ENCODE data around the gene LUC7L. TPM values are rescaled to one million over a fixed set of nuclear protein-coding genes. Genes with fewer than 3 reads are reported as not detected.
"Not testable (repeated sequence)": the region's sequence is repeated elsewhere in the genome, so short reads cannot be mapped to it uniquely, and the experiment has no call there.

LUC7L gene
- polyA plus RNA-seq, 1 donor = 99.5 TPM

GRCh38 chr16:230351-230750 is 1.1 kb upstream of the LUC7L start:
- WGBS (ENCODE audit: insufficient coverage, low lambda C conversion rate) = no CpG with 5 or more reads among the region's 18 CpGs
- peaks cover 12% of the 10 kb centered on the region for H3K4me1 ChIP-seq (ENCODE audit: control insufficient read depth, insufficient read depth, low read length)

GRCh38 chr16:229731-230281 is 557 bp upstream of the LUC7L start:
- H3K4me3 ChIP-seq (ENCODE audit: low read length) = peak overlapping the region; percentile 98
- H3K9me3 ChIP-seq (ENCODE audit: control insufficient read depth, low read depth, low read length) = no peaks in the 10 kb centered on the region
- peaks cover 26% of the 10 kb centered on the region for H3K36me3 ChIP-seq (ENCODE audit: control insufficient read depth, insufficient read depth, low read length)
- H3K4me1 ChIP-seq (ENCODE audit: control insufficient read depth, insufficient read depth, low read length) = peaks cover 12% of the 10 kb centered on the region
- H3K27me3 ChIP-seq (ENCODE audit: control insufficient read depth, insufficient read depth, low read length) = no peaks in the 10 kb centered on the region
- no peak overlapping the region for H3K27ac ChIP-seq (ENCODE audit: low read length)
- no peak for DNase-seq
- 100% methylated on average over 5 of the region's 22 CpGs for WGBS (ENCODE audit: insufficient coverage, low lambda C conversion rate)

More at GRCh38 chr16:230351-230750, 1.1 kb upstream of the LUC7L start:
- not testable (repeated sequence) for DNase-seq; H3K4me3 ChIP-seq (ENCODE audit: low read length); H3K9me3 ChIP-seq (ENCODE audit: control insufficient read depth, low read depth, low read length); H3K27me3 ChIP-seq (ENCODE audit: control insufficient read depth, insufficient read depth, low read length); H3K27ac ChIP-seq (ENCODE audit: low read length)
- peaks cover 22% of the 10 kb centered on the region for H3K36me3 ChIP-seq (ENCODE audit: control insufficient read depth, insufficient read depth, low read length)

- H3K4me3 ChIP-seq (ENCODE audit: low read length) = peak overlapping the region; percentile 98
- H3K4me1 ChIP-seq (ENCODE audit: control insufficient read depth, insufficient read depth, low read length) = peaks cover 12% of the 10 kb centered on the region
- peaks cover 35% of the 10 kb centered on the region for H3K36me3 ChIP-seq (ENCODE audit: control insufficient read depth, insufficient read depth, low read length)
- 80% methylated on average over 1 of the region's 9 CpGs for WGBS (ENCODE audit: insufficient coverage, low lambda C conversion rate)
- DNase-seq = no peak
- no peaks in the 10 kb centered on the region for H3K9me3 ChIP-seq (ENCODE audit: control insufficient read depth, low read depth, low read length)
- no peaks in the 10 kb centered on the region for H3K27me3 ChIP-seq (ENCODE audit: control insufficient read depth, insufficient read depth, low read length)
- peak overlapping the region; percentile 98 for H3K27ac ChIP-seq (ENCODE audit: low read length)
Observed at GRCh38 chr16:228151-228851, 948 bp downstream of the LUC7L start.

- no peak for DNase-seq
- peaks cover 66% of the 10 kb centered on the region for H3K36me3 ChIP-seq (ENCODE audit: control insufficient read depth, insufficient read depth, low read length)
- no peaks in the 10 kb centered on the region for H3K9me3 ChIP-seq (ENCODE audit: control insufficient read depth, low read depth, low read length)
- no peaks in the 10 kb centered on the region for H3K27me3 ChIP-seq (ENCODE audit: control insufficient read depth, insufficient read depth, low read length)
- no peak overlapping the region for H3K4me3 ChIP-seq (ENCODE audit: low read length)
- no peaks in the 10 kb centered on the region for H3K4me1 ChIP-seq (ENCODE audit: control insufficient read depth, insufficient read depth, low read length)
- WGBS (ENCODE audit: insufficient coverage, low lambda C conversion rate) = 88% methylated on average over 2 of the region's 4 CpGs
- H3K27ac ChIP-seq (ENCODE audit: low read length) = no peak overlapping the region
Observed at GRCh38 chr16:220021-220420, 9.2 kb downstream of the LUC7L start.

- H3K27ac ChIP-seq (ENCODE audit: low read length) = no peak overlapping the region
- H3K4me1 ChIP-seq (ENCODE audit: control insufficient read depth, insufficient read depth, low read length) = no peaks in the 10 kb centered on the region
- WGBS (ENCODE audit: insufficient coverage, low lambda C conversion rate) = no CpG with 5 or more reads among the region's 3 CpGs
- peaks cover 63% of the 10 kb centered on the region for H3K36me3 ChIP-seq (ENCODE audit: control insufficient read depth, insufficient read depth, low read length)
- H3K9me3 ChIP-seq (ENCODE audit: control insufficient read depth, low read depth, low read length) = no peaks in the 10 kb centered on the region
- no peak overlapping the region for H3K4me3 ChIP-seq (ENCODE audit: low read length)
- no peak for DNase-seq
- no peaks in the 10 kb centered on the region for H3K27me3 ChIP-seq (ENCODE audit: control insufficient read depth, insufficient read depth, low read length)
Observed at GRCh38 chr16:212999-213398, 16.2 kb downstream of the LUC7L start.

- H3K9me3 ChIP-seq (ENCODE audit: control insufficient read depth, low read depth, low read length); DNase-seq; H3K27ac ChIP-seq (ENCODE audit: low read length); H3K4me1 ChIP-seq (ENCODE audit: control insufficient read depth, insufficient read depth, low read length); H3K4me3 ChIP-seq (ENCODE audit: low read length); H3K27me3 ChIP-seq (ENCODE audit: control insufficient read depth, insufficient read depth, low read length): not testable (repeated sequence)
- no CpG with 5 or more reads among the region's 14 CpGs for WGBS (ENCODE audit: insufficient coverage, low lambda C conversion rate)
- H3K36me3 ChIP-seq (ENCODE audit: control insufficient read depth, insufficient read depth, low read length) = peaks cover 60% of the 10 kb centered on the region
Observed at GRCh38 chr16:211631-212180, 17.5 kb downstream of the LUC7L start.

- H3K27me3 ChIP-seq (ENCODE audit: control insufficient read depth, insufficient read depth, low read length); H3K9me3 ChIP-seq (ENCODE audit: control insufficient read depth, low read depth, low read length); H3K4me1 ChIP-seq (ENCODE audit: control insufficient read depth, insufficient read depth, low read length); H3K4me3 ChIP-seq (ENCODE audit: low read length); H3K27ac ChIP-seq (ENCODE audit: low read length); DNase-seq: not testable (repeated sequence)
- no CpG with 5 or more reads among the region's 4 CpGs for WGBS (ENCODE audit: insufficient coverage, low lambda C conversion rate)
- H3K36me3 ChIP-seq (ENCODE audit: control insufficient read depth, insufficient read depth, low read length) = peaks cover 68% of the 10 kb centered on the region
Observed at GRCh38 chr16:209359-209758, 19.9 kb downstream of the LUC7L start.

GRCh38 chr16:204046-204445 is 25.2 kb downstream of the LUC7L start:
- H3K36me3 ChIP-seq (ENCODE audit: control insufficient read depth, insufficient read depth, low read length) = peaks cover 67% of the 10 kb centered on the region
- H3K9me3 ChIP-seq (ENCODE audit: control insufficient read depth, low read depth, low read length); H3K4me1 ChIP-seq (ENCODE audit: control insufficient read depth, insufficient read depth, low read length); H3K27me3 ChIP-seq (ENCODE audit: control insufficient read depth, insufficient read depth, low read length); DNase-seq; H3K4me3 ChIP-seq (ENCODE audit: low read length); H3K27ac ChIP-seq (ENCODE audit: low read length): not testable (repeated sequence)
- 100% methylated on average over 3 of the region's 9 CpGs for WGBS (ENCODE audit: insufficient coverage, low lambda C conversion rate)

GRCh38 chr16:203246-203645 is 26.0 kb downstream of the LUC7L start:
- peaks cover 69% of the 10 kb centered on the region for H3K36me3 ChIP-seq (ENCODE audit: control insufficient read depth, insufficient read depth, low read length)
- DNase-seq = no peak
- WGBS (ENCODE audit: insufficient coverage, low lambda C conversion rate) = no CpG with 5 or more reads among the region's 4 CpGs

GRCh38 chr16:200388-200787 is 28.9 kb downstream of the LUC7L start:
- Histone ChIP-seq H3K27ac (ENCODE audit: low read length) (no peak overlapping the region), H3K36me3 (ENCODE audit: control insufficient read depth, insufficient read depth, low read length) (peaks cover 68% of the 10 kb centered on the region), H3K4me3 (ENCODE audit: low read length) (no peak overlapping the region), H3K9me3 (ENCODE audit: control insufficient read depth, low read depth, low read length) (no peaks in the 10 kb centered on the region), H3K27me3 (ENCODE audit: control insufficient read depth, insufficient read depth, low read length) (no peaks in the 10 kb centered on the region), H3K4me1 (ENCODE audit: control insufficient read depth, insufficient read depth, low read length) (no peaks in the 10 kb centered on the region)
- DNase-seq = no peak
- 80% methylated on average over 1 of the region's 5 CpGs for WGBS (ENCODE audit: insufficient coverage, low lambda C conversion rate)

More at GRCh38 chr16:203246-203645, 26.0 kb downstream of the LUC7L start:
- H3K4me1 ChIP-seq (ENCODE audit: control insufficient read depth, insufficient read depth, low read length) = no peaks in the 10 kb centered on the region
- H3K4me3 ChIP-seq (ENCODE audit: low read length) = no peak overlapping the region
- no peaks in the 10 kb centered on the region for H3K9me3 ChIP-seq (ENCODE audit: control insufficient read depth, low read depth, low read length)
- H3K27ac ChIP-seq (ENCODE audit: low read length) = no peak overlapping the region
- H3K27me3 ChIP-seq (ENCODE audit: control insufficient read depth, insufficient read depth, low read length) = no peaks in the 10 kb centered on the region

All from large intestine (tissue), 3 donors.